Measurements from ENCODE around the gene ABHD2. TPM values are rescaled to one million over a fixed set of nuclear protein-coding genes. Genes with fewer than 3 reads are reported as not detected.
A peak's percentile ranks its signal among the peaks of the same experiment; 100 is the strongest.

ABHD2 gene
- total and polyA plus RNA-seq, 2 donors (not counting 1 experiment from before 2014, with no cell fraction given): 39.5 to 84.9 TPM

DNA sequence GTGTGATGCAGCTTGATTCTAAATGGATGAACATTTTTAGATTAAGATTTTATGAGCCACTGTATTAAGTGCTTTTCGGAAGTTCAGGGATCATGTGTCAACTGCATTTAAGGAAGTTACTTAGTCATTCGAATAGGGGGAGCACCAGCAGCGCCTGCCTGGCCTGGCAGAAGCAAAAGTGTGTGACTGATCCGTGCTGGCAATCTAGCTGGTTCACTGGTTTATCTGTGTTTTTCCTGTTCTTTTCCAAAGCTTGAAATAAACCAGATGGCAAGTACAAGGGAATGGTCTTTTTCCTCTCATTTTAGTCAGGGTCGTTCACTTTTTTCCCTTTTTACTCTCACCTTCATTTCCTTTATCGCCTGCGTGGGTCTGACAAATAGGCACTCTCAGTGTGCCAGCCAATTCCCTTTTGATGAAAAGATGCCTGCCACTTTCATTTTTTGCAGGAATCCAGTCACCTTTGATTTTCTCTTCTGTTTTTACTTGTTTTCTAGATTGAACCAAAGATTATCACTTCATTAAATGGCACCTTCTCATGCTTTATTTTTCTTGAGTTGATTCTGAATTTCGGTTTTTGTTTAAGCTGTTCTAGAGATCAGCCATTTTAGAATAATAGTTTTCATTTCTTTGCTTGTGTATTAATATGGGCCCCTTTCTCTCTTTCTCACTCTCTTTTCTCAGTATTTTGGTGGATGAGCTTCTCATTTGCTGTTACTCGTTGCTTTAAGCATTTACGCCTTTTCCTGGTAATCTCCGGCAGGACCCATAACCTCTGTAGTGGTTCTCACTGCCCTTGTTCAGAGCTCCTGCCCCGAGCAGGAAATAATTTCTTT lies 2.8 kb downstream of the ABHD2 start:
- Histone ChIP-seq H3K4me1 (ENCODE audit: control insufficient read depth, extremely low read depth, insufficient read depth, low read length) (peaks cover 27% of the 10 kb centered on the region), H3K79me2 (ENCODE audit: control insufficient read depth, insufficient read depth, low read length) (peaks cover 45% of the 10 kb centered on the region), H3K4me3 (replicated peaks in 1 of 4; ENCODE audit: control extremely low read depth in 1 of 4, insufficient read depth in 1 of 4, low read depth in 3 of 4, low read length in 4 of 4) (peak overlapping the region; percentile 2 to 52 (median 28)), H3K36me3 (ENCODE audit: control insufficient read depth, insufficient read depth, low read length) (no peaks in the 10 kb centered on the region), H3K27ac (ENCODE audit: insufficient read depth, low read length) (peak overlapping the region; percentile 71), H4K20me1 (ENCODE audit: control insufficient read depth, extremely low read depth, insufficient read depth, low read length) (no peaks in the 10 kb centered on the region), H3K9me3 (ENCODE audit: control insufficient read depth, insufficient read depth, low read depth, low read length) (no peaks in the 10 kb centered on the region), H2AFZ (ENCODE audit: low read length) (no peak overlapping the region), H3K4me2 (ENCODE audit: extremely low read depth, insufficient read depth, low read length) (peak overlapping the region; percentile 85), H3K9ac (ENCODE audit: insufficient read depth, low read length) (no peak overlapping the region), H3K27me3 (ENCODE audit: control insufficient read depth, insufficient read depth, low read length) (no peaks in the 10 kb centered on the region)
- DNase-seq (ENCODE audit: low read depth in 2 of 2): peak; percentile 80 to 87
- TF ChIP-seq EZH2 (IDR thresholded peaks at IDR 0.05; ENCODE audit: low read length, missing control alignments): no peak
- TF ChIP-seq, protein P1, sequence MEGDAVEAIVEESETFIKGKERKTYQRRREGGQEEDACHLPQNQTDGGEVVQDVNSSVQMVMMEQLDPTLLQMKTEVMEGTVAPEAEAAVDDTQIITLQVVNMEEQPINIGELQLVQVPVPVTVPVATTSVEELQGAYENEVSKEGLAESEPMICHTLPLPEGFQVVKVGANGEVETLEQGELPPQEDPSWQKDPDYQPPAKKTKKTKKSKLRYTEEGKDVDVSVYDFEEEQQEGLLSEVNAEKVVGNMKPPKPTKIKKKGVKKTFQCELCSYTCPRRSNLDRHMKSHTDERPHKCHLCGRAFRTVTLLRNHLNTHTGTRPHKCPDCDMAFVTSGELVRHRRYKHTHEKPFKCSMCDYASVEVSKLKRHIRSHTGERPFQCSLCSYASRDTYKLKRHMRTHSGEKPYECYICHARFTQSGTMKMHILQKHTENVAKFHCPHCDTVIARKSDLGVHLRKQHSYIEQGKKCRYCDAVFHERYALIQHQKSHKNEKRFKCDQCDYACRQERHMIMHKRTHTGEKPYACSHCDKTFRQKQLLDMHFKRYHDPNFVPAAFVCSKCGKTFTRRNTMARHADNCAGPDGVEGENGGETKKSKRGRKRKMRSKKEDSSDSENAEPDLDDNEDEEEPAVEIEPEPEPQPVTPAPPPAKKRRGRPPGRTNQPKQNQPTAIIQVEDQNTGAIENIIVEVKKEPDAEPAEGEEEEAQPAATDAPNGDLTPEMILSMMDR (conservative IDR thresholded peaks at IDR 0.05 in 1 of 2, IDR thresholded peaks at IDR 0.05 in 1 of 2; ENCODE audit: low read depth in 1 of 2, low read length in 2 of 2): peak in 1 of 2 donors; percentile 21

DNA sequence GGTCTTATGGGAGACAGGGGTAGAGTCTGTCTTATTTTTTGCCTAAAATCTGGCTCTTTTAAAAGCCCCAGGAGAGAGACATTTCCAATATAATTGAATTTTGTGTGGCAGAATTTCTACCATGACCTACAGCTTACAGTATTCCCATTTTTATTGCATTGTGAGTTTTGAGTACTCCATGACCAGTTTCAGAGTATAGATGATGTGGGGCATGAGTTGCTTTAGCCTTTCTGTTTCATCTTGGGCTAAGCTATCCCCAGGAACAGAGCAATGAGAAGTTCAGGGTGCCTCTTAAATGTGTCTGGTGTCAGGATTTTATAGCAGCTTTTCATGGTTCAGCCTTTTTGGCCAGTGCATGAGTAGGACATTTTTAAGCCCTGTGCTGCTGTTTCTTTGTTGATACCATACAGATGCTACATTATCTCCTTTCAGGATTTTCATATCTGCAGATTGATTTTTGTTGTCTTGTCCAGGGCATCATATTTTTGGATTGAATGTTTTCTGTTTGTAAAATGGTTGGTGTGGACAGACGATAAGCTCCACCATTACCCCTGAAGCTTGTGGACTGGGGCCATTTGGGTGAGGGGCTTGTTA lies 3.5 kb downstream of the ABHD2 start:
- H4K20me1 ChIP-seq (ENCODE audit: control insufficient read depth, extremely low read depth, insufficient read depth, low read length): no peaks in the 10 kb centered on the region
- H3K9me3 ChIP-seq (ENCODE audit: control insufficient read depth, insufficient read depth, low read depth, low read length): no peaks in the 10 kb centered on the region
- no peaks in the 10 kb centered on the region for H3K36me3 ChIP-seq (ENCODE audit: control insufficient read depth, insufficient read depth, low read length)
- H3K27ac ChIP-seq (ENCODE audit: insufficient read depth, low read length): peak overlapping the region; percentile 71
- H2AFZ ChIP-seq (ENCODE audit: low read length): no peak overlapping the region
- peaks cover 31% of the 10 kb centered on the region for H3K4me1 ChIP-seq (ENCODE audit: control insufficient read depth, extremely low read depth, insufficient read depth, low read length)
- no peak for DNase-seq (ENCODE audit: low read depth in 2 of 2)
- peak overlapping the region; percentile 2 to 52 (median 28) for H3K4me3 ChIP-seq (replicated peaks in 1 of 4; ENCODE audit: control extremely low read depth in 1 of 4, insufficient read depth in 1 of 4, low read depth in 3 of 4, low read length in 4 of 4)
- TF ChIP-seq EZH2 (IDR thresholded peaks at IDR 0.05; ENCODE audit: low read length, missing control alignments): no peak
- TF ChIP-seq, protein P1 (conservative IDR thresholded peaks at IDR 0.05 in 1 of 2, IDR thresholded peaks at IDR 0.05 in 1 of 2; ENCODE audit: low read depth in 1 of 2, low read length in 2 of 2): no peak
- no peaks in the 10 kb centered on the region for H3K27me3 ChIP-seq (ENCODE audit: control insufficient read depth, insufficient read depth, low read length)
- H3K9ac ChIP-seq (ENCODE audit: insufficient read depth, low read length): peak overlapping the region; percentile 9
- peaks cover 45% of the 10 kb centered on the region for H3K79me2 ChIP-seq (ENCODE audit: control insufficient read depth, insufficient read depth, low read length)
- peak overlapping the region; percentile 85 for H3K4me2 ChIP-seq (ENCODE audit: extremely low read depth, insufficient read depth, low read length)

DNA sequence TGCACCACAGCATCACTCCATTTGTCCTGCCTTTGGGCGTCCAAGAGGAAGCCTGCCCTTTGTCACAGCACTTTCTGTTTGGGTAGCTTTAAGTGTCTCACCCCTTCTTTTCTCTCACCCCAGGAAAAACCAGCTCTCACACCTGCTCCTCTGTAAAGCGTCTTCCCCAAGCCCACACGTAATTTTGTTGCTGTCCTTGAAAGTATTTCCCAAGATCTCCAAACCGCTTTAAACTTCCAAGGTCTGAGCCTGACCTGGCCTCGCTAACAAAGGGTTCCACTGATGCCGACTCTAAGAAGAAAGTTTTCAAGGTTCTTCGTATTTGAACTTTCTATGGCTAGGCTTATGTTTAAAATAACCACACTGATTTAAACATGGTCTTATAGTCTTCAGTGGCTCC lies 5.3 kb downstream of the ABHD2 start:
- Histone ChIP-seq H3K27ac (ENCODE audit: insufficient read depth, low read length) (no peak overlapping the region), H2AFZ (ENCODE audit: low read length) (no peak overlapping the region), H3K4me2 (ENCODE audit: extremely low read depth, insufficient read depth, low read length) (no peak overlapping the region), H3K36me3 (ENCODE audit: control insufficient read depth, insufficient read depth, low read length) (no peaks in the 10 kb centered on the region), H3K9me3 (ENCODE audit: control insufficient read depth, insufficient read depth, low read depth, low read length) (no peaks in the 10 kb centered on the region), H3K27me3 (ENCODE audit: control insufficient read depth, insufficient read depth, low read length) (no peaks in the 10 kb centered on the region), H3K4me1 (ENCODE audit: control insufficient read depth, extremely low read depth, insufficient read depth, low read length) (peaks cover 30% of the 10 kb centered on the region), H4K20me1 (ENCODE audit: control insufficient read depth, extremely low read depth, insufficient read depth, low read length) (no peaks in the 10 kb centered on the region), H3K79me2 (ENCODE audit: control insufficient read depth, insufficient read depth, low read length) (peaks cover 56% of the 10 kb centered on the region), H3K4me3 (replicated peaks in 1 of 4; ENCODE audit: control extremely low read depth in 1 of 4, insufficient read depth in 1 of 4, low read depth in 3 of 4, low read length in 4 of 4) (no peak overlapping the region), H3K9ac (ENCODE audit: insufficient read depth, low read length) (no peak overlapping the region)
- no peak for DNase-seq (ENCODE audit: low read depth in 2 of 2)
- TF ChIP-seq, protein P1 (conservative IDR thresholded peaks at IDR 0.05 in 1 of 2, IDR thresholded peaks at IDR 0.05 in 1 of 2; ENCODE audit: low read depth in 1 of 2, low read length in 2 of 2): no peak
- TF ChIP-seq EZH2 (IDR thresholded peaks at IDR 0.05; ENCODE audit: low read length, missing control alignments): no peak

Data from fibroblast of lung (primary cell).